HG03097 (cell line): ENCODE measurements around the gene AFG1L.

Experiments
- ATAC-seq: cut with Tn5 transposase; IDR thresholded peaks from one replicate; pipeline ENCODE4 v1.9.1; 2021; ENCODE audit not compliant: unreplicated experiment, low FRiP score

Gene AFG1L

GRCh38 chr6:108568101-108568500 lies 273.2 kb downstream of the AFG1L start:
- no peak for ATAC-seq

- no peak for ATAC-seq
Observed at GRCh38 chr6:108568551-108569305, 273.9 kb downstream of the AFG1L start.

- no peak for ATAC-seq
Observed at GRCh38 chr6:108570517-108570916, 275.7 kb downstream of the AFG1L start.

- no peak for ATAC-seq
Observed at GRCh38 chr6:108574457-108575141, 279.7 kb downstream of the AFG1L start.
